Measurements from ENCODE around the gene PRKD2.

- TF ChIP-seq CTCF (IDR thresholded peaks at IDR 0.05) = no peak
- TF ChIP-seq POLR2A (IDR thresholded peaks at IDR 0.05) = no peak
Measured at GRCh38 chr19:46633130-46633529, 83.8 kb downstream of the PRKD2 start.

Data from uterus (tissue), 2 donors.